Panc1 (cell line): Measurements from ENCODE around the gene RTN4IP1.

Experiments
- CTCF ChIP-seq: fragments of 450-650 bp; IDR thresholded peaks from 2 replicates; pipeline ENCODE4 v1.5.1; 2017; ENCODE audit warnings: mild to moderate bottlenecking
- POLR2AphosphoS5 ChIP-seq: IDR thresholded peaks from 2 replicates; pipeline ENCODE4 v1.6.1; 2012; ENCODE audit warnings: mild to moderate bottlenecking, low read depth, low read length, moderate library complexity
- REST ChIP-seq, 2 experiments: IDR thresholded peaks; 2 replicates each; pipeline ENCODE4 v1.6.1; 2011 to 2012; ENCODE audit warnings: low read depth in 2 of 2, control low read depth in 1 of 2, low read length in 1 of 2, mild to moderate bottlenecking in 1 of 2, moderate library complexity in 1 of 2; ENCODE audit not compliant: insufficient read depth in 1 of 2
- SIN3A ChIP-seq: IDR thresholded peaks from 2 replicates; pipeline ENCODE4 v1.6.1; 2012; ENCODE audit warnings: low read depth, mild to moderate bottlenecking, low read length, moderate library complexity, borderline replicate concordance; ENCODE audit not compliant: insufficient read depth
- TCF7L2 ChIP-seq: IDR thresholded peaks from 2 replicates; pipeline ENCODE4 v1.6.1; 2011; ENCODE audit warnings: mild to moderate bottlenecking, low read depth, low read length, inconsistent platforms

DNA sequence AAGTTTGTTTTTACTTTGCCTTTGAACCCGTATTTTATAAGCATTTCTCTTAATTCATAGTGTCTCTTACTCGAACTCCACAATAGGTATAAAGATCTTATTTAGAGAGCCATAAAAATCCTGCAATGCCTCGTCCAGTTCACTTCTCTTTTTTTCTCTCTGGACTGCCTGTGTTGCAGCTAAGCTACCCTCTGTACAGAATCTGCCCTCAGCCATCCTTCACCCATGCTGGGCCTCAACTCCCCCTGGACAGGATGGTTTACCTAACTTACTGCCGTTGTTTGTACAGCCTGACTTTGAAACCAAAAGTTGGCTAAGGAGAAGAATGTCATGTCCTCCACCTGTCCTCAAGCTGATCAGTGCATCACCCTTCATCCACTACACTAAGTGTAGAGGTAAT is 10.5 kb upstream of the RTN4IP1 start:
- no peak for TF ChIP-seq CTCF
- no peak for TF ChIP-seq REST (IDR thresholded peaks at IDR 0.05; ENCODE audit: insufficient read depth in 1 of 2, low read depth in 2 of 2, low read length in 1 of 2)
- TF ChIP-seq SIN3A = no peak
- no peak for TF ChIP-seq POLR2AphosphoS5
- TF ChIP-seq TCF7L2 = no peak
